Activated CD4-positive, alpha-beta T cell treated with anti-CD3 and anti-CD28 coated beads, Interleukin-2, amount 10 ng/mL, durations not matched to agents 24 days and 14 days (primary cell): ENCODE measurements around the gene NDUFAF5. TPM values are rescaled to one million over a fixed set of nuclear protein-coding genes. Genes with fewer than 3 reads are reported as not detected.
"Not testable (repeated sequence)": the region's sequence is repeated elsewhere in the genome, so short reads cannot be mapped to it uniquely, and the experiment has no call there.

Experiments
- DNase-seq: peaks from one replicate; pipeline ENCODE4 v3.0.0; 2022
- H3K27ac Mint-ChIP-seq: one replicate; pipeline ENCODE4 v1.8.0; 2022; ENCODE audit warnings: mild to moderate bottlenecking, mixed read lengths
- H3K27me3 Mint-ChIP-seq: one replicate; pipeline ENCODE4 v1.8.0; 2022; ENCODE audit warnings: mixed read lengths
- H3K36me3 Mint-ChIP-seq: one replicate; pipeline ENCODE4 v1.8.0; 2022; ENCODE audit warnings: low read depth, mild to moderate bottlenecking, mixed read lengths
- H3K4me1 Mint-ChIP-seq: one replicate; pipeline ENCODE4 v1.8.0; 2021; ENCODE audit warnings: mixed read lengths
- H3K4me3 Mint-ChIP-seq: one replicate; pipeline ENCODE4 v1.8.0; 2022; ENCODE audit warnings: mild to moderate bottlenecking, moderate library complexity, mixed read lengths
- H3K9me3 Mint-ChIP-seq: one replicate; pipeline ENCODE4 v1.8.0; 2021; ENCODE audit warnings: mixed read lengths
- intact Hi-C: fragments of 100-400 bp; cut with micrococcal nuclease; formaldehyde crosslinking; loops from one replicate; pipeline ENCODE4 v1.15.1; 2023
- total RNA-seq: library from RNA; stranded (reverse); gene quantifications from 2 replicates; pipeline ENCODE4 v1.2.3, GENCODE V29; 2022

The NDUFAF5 gene
- 32.3 and 32.8 TPM in 2 replicates for total RNA-seq

DNA sequence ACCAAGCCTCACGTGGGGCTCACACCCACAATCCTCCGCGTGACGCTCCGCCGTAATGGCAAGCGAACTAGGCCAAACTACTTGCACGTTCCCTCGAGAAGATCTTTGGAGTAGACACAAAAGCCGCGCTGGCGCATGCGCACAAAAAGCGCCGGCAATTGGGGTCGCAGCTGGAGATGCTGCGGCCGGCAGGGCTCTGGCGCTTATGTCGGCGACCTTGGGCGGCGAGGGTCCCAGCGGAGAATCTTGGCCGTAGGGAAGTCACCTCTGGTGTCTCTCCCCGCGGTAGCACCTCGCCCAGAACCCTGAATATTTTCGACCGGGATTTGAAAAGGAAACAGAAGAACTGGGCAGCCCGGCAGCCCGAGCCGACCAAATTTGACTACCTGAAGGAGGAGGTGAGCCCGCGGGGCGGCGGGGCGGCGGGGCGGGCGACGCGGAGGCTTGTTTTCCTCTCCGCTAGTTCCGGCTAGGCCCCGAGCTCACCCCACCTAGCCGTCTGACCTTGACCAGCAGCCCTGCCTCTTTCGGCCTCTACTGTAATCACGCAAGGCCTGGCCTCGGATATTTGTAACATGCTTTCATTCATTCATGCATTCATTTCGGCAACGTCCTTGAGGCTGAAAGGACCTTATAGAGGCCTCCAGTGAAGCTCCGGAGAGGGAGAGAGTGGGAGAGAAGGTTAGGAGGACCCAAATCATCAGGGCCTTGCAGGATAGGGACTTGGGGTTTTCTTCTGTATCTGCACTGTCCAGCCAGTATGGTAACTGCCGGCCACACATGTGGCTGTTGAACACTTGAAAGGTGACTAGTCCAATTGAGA lies at the start of gene NDUFAF5, which contains the start of gene ESF1:
NDUFAF5 (plus strand) TSS at position 136 of the 823 bp plus-strand sequence; CDS start at position 177, 41 bp downstream.
ESF1 (minus strand) TSS at position 27 of the 823 bp plus-strand sequence. CDS start 1,779 bp downstream, outside the sequence.
- H3K36me3 Mint-ChIP-seq = peaks cover 45% of the 10 kb centered on the region
- H3K9me3 Mint-ChIP-seq = no peaks in the 10 kb centered on the region
- DNase-seq = peak; percentile 98
- no peaks in the 10 kb centered on the region for H3K27me3 Mint-ChIP-seq
- peak within 1 kb of the TSS; percentile 92 for H3K4me3 Mint-ChIP-seq
- intact Hi-C loops = loop anchor here (1.0 to 10.0 kb wide), 4 partner anchors 32 to 858 kb away; partner anchors contain the start of genes ISM1 and TASP1
- peaks cover 34% of the 10 kb centered on the region for H3K4me1 Mint-ChIP-seq
- H3K27ac Mint-ChIP-seq = peak within 1 kb of the TSS; percentile 93

DNA sequence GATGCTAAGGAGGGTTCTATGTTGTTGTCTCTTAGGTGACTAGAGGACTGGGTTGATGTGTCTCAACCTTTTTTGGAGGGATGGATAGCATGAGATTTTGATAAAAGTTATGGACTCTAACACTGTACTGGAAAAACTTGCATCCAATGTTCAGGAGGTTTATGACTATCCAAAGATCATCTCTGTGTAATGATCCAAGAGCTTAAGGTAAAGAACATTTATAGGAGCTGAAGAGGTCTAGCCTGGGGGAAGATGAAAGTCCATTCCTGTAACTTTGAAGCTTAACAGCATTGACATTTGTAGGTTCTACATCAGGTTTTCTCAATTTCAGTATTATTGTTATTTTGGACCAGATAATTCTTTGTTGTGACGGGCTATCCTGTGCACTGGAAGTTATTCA lies 49.0 kb upstream of the NDUFAF5 start:
- H3K36me3 Mint-ChIP-seq = peaks cover 56% of the 10 kb centered on the region
- H3K9me3 Mint-ChIP-seq = peaks cover 12% of the 10 kb centered on the region
- no peak for DNase-seq
- H3K4me3 Mint-ChIP-seq = no peak overlapping the region
- H3K27me3 Mint-ChIP-seq = no peaks in the 10 kb centered on the region
- H3K4me1 Mint-ChIP-seq = peaks cover 3% of the 10 kb centered on the region
- intact Hi-C loops = no loop called here
- no peak overlapping the region for H3K27ac Mint-ChIP-seq

DNA sequence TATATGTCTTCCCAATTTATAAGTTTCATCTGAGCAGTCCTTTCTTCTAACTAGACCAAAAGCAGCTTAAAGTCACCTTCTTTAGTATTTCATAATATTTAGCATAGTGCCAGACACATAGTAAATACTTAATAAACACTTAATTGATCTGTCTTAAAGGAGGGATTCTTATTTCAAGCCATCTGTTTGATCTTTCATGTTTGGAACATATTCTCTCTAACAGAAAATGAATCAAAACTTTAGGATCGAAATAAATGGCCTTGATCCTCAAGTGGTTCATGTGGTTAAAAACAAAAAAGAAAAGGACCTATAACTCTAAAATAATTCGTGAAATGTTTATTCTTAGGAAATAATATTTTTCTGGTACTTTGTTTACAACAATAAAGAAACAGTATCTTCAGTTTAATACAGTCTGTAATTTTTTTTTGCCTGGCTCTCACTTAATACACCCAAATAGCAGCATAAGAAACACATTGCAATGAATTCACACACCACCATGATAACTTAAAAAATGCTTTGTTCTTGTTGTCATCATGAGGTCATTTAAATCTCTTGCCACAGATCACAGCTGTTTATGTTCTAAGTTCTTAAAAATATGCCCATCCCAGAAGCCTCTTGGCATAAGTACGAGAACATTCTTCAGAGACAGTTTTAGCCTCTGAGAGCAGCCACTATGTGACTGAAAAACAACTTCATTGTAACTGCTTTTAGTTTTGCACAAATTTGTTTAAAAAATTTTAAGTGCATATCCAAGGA lies 48.2 kb upstream of the NDUFAF5 start:
- peaks cover 59% of the 10 kb centered on the region for H3K36me3 Mint-ChIP-seq
- intact Hi-C loops = no loop called here
- H3K4me1 Mint-ChIP-seq = peaks cover 9% of the 10 kb centered on the region
- H3K4me3 Mint-ChIP-seq = no peak overlapping the region
- H3K27ac Mint-ChIP-seq = no peak overlapping the region
- no peak for DNase-seq
- H3K9me3 Mint-ChIP-seq = peaks cover 17% of the 10 kb centered on the region
- H3K27me3 Mint-ChIP-seq = no peaks in the 10 kb centered on the region

GRCh38 chr20:13738187-13738586 lies 46.6 kb upstream of the NDUFAF5 start:
- Mint-ChIP-seq H3K36me3 (peaks cover 53% of the 10 kb centered on the region), H3K4me1 (peaks cover 16% of the 10 kb centered on the region), H3K9me3 (peaks cover 17% of the 10 kb centered on the region)
- H3K27me3 Mint-ChIP-seq, intact Hi-C loops, DNase-seq, H3K4me3 Mint-ChIP-seq, H3K27ac Mint-ChIP-seq: not testable (repeated sequence)

- Mint-ChIP-seq H3K4me3 (no peak overlapping the region), H3K4me1 (peaks cover 18% of the 10 kb centered on the region), H3K27ac (no peak overlapping the region), H3K27me3 (no peaks in the 10 kb centered on the region), H3K36me3 (peaks cover 52% of the 10 kb centered on the region), H3K9me3 (peaks cover 14% of the 10 kb centered on the region)
- no peak for DNase-seq
- intact Hi-C loops = no loop called here
Measured at GRCh38 chr20:13739731-13740649, 44.8 kb upstream of the NDUFAF5 start.

- H3K4me3 Mint-ChIP-seq = no peak overlapping the region
- H3K4me1 Mint-ChIP-seq = peaks cover 18% of the 10 kb centered on the region
- intact Hi-C loops = no loop called here
- peaks cover 14% of the 10 kb centered on the region for H3K9me3 Mint-ChIP-seq
- peaks cover 47% of the 10 kb centered on the region for H3K36me3 Mint-ChIP-seq
- no peak for DNase-seq
- H3K27ac Mint-ChIP-seq = no peak overlapping the region
- H3K27me3 Mint-ChIP-seq = no peaks in the 10 kb centered on the region
Measured at GRCh38 chr20:13741879-13742278, 42.9 kb upstream of the NDUFAF5 start.

- intact Hi-C loops = no loop called here
- no peaks in the 10 kb centered on the region for H3K27me3 Mint-ChIP-seq
- DNase-seq = no peak
- H3K4me3 Mint-ChIP-seq = no peak overlapping the region
- H3K27ac Mint-ChIP-seq = no peak overlapping the region
- peaks cover 18% of the 10 kb centered on the region for H3K4me1 Mint-ChIP-seq
- peaks cover 10% of the 10 kb centered on the region for H3K9me3 Mint-ChIP-seq
- peaks cover 38% of the 10 kb centered on the region for H3K36me3 Mint-ChIP-seq
Measured at GRCh38 chr20:13744352-13744751, 40.5 kb upstream of the NDUFAF5 start.

DNA sequence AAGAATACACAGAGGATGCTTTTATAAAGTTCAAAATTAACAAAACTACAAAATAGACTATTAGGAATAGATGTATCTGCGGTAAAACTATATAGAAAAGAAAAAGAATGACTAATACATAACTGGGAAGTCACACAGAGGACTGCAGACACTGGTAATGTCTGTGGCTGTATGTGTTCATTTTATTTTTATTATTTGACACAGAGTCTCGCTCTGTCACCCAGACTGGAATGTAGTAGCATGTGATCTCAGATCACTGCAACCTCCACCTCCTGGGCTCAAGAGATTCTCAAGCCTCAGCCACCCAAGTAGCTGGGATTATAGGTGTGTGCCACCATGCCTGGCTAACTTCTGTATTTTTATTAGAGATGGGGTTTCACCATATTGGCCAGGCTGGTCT lies 39.0 kb upstream of the NDUFAF5 start:
- intact Hi-C loops = no loop called here
- peaks cover 6% of the 10 kb centered on the region for H3K9me3 Mint-ChIP-seq
- peaks cover 33% of the 10 kb centered on the region for H3K36me3 Mint-ChIP-seq
- DNase-seq = no peak
- H3K4me1 Mint-ChIP-seq = peaks cover 15% of the 10 kb centered on the region
- no peak overlapping the region for H3K4me3 Mint-ChIP-seq
- no peak overlapping the region for H3K27ac Mint-ChIP-seq
- H3K27me3 Mint-ChIP-seq = no peaks in the 10 kb centered on the region

GRCh38 chr20:13749811-13750210 lies 35.0 kb upstream of the NDUFAF5 start:
- H3K4me3 Mint-ChIP-seq = no peak overlapping the region
- H3K36me3 Mint-ChIP-seq = peaks cover 12% of the 10 kb centered on the region
- no peak overlapping the region for H3K27ac Mint-ChIP-seq
- DNase-seq = no peak
- H3K9me3 Mint-ChIP-seq = no peaks in the 10 kb centered on the region
- intact Hi-C loops = no loop called here
- H3K4me1 Mint-ChIP-seq = no peaks in the 10 kb centered on the region
- H3K27me3 Mint-ChIP-seq = no peaks in the 10 kb centered on the region

DNA sequence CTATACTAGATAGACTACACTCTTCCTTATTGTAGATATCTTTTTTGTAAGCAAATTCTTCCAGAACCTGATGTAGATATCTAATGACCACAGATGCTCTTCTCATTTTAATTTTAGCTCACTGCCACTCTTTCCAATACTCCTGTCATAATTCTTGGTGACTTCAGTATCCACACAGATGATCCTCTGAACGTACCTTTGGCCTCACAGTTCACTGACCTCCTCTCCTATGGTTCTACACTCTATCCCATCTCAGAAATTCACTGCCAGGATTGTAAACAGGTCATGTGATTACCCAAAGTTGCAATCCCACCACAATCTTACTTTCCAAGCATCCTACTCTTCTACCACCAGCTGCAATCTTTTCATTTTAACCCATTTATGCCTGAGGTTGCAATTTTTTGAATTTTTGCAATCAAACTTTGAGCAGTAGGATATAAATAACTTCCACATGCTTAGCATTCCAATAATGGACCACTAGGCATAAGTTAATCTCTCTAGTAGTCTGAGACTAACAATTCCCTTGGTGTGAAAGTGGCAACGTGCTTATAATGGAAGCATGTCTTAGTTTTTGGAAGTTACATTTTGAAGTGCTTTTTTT lies 31.3 kb upstream of the NDUFAF5 start:
- no peaks in the 10 kb centered on the region for H3K4me1 Mint-ChIP-seq
- H3K27me3 Mint-ChIP-seq = no peaks in the 10 kb centered on the region
- H3K9me3 Mint-ChIP-seq = no peaks in the 10 kb centered on the region
- peaks cover 21% of the 10 kb centered on the region for H3K36me3 Mint-ChIP-seq
- no peak overlapping the region for H3K27ac Mint-ChIP-seq
- no peak overlapping the region for H3K4me3 Mint-ChIP-seq
- intact Hi-C loops = no loop called here
- no peak for DNase-seq

DNA sequence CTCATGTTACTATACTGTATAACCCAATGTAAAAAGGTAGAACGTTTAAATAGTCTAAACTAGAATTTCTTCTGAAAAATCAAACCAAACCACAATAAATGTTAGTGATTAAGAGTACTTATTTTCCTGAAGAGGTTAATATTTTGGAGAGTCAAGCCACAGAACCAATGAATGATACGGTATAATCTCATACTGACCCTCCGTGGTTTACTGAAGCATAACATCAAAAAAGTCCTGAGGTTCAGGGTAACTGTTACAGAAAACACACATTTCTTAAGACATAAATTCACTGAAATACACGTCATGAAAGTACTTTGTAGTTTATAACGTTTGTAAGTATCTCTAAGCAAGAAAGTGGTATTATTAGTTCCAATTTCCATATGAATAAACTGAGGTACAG lies 29.0 kb upstream of the NDUFAF5 start:
- H3K27ac Mint-ChIP-seq = no peak overlapping the region
- no peaks in the 10 kb centered on the region for H3K9me3 Mint-ChIP-seq
- H3K4me3 Mint-ChIP-seq = no peak overlapping the region
- H3K27me3 Mint-ChIP-seq = no peaks in the 10 kb centered on the region
- H3K36me3 Mint-ChIP-seq = peaks cover 25% of the 10 kb centered on the region
- no peak for DNase-seq
- intact Hi-C loops = no loop called here
- H3K4me1 Mint-ChIP-seq = peaks cover 3% of the 10 kb centered on the region

DNA sequence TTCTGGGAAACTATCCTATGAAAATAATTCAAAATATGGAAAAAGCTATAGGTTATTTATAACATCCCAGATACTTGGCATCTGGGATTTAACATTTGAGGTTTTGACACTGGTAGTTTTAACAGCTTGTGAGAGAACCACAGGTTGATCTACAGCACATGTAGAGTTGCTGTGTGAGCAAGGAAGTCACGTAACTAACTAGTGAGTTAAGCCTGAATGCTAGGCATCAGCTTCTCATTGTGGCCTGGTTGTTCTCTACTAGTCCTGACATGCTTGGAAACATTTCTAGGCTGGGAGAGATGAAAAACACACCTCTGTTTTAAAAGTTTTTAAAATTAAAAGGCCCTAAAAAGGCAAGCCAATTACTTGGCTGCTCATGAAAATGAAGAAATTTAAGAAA lies 28.3 kb upstream of the NDUFAF5 start:
- no peaks in the 10 kb centered on the region for H3K9me3 Mint-ChIP-seq
- no peak overlapping the region for H3K4me3 Mint-ChIP-seq
- peaks cover 3% of the 10 kb centered on the region for H3K4me1 Mint-ChIP-seq
- intact Hi-C loops = no loop called here
- H3K27me3 Mint-ChIP-seq = no peaks in the 10 kb centered on the region
- H3K36me3 Mint-ChIP-seq = peaks cover 21% of the 10 kb centered on the region
- H3K27ac Mint-ChIP-seq = no peak overlapping the region
- DNase-seq = no peak

- H3K36me3 Mint-ChIP-seq = peaks cover 26% of the 10 kb centered on the region
- no peaks in the 10 kb centered on the region for H3K9me3 Mint-ChIP-seq
- peaks cover 3% of the 10 kb centered on the region for H3K4me1 Mint-ChIP-seq
- intact Hi-C loops = no loop called here
- H3K27ac Mint-ChIP-seq = no peak overlapping the region
- H3K27me3 Mint-ChIP-seq = no peaks in the 10 kb centered on the region
- no peak overlapping the region for H3K4me3 Mint-ChIP-seq
- DNase-seq = no peak
Measured at GRCh38 chr20:13758884-13759283, 25.9 kb upstream of the NDUFAF5 start.
